ENCODE data around the gene PRR35.
"Not testable (repeated sequence)": the region's sequence is repeated elsewhere in the genome, so short reads cannot be mapped to it uniquely, and the experiment has no call there.

The PRR35 gene

DNA sequence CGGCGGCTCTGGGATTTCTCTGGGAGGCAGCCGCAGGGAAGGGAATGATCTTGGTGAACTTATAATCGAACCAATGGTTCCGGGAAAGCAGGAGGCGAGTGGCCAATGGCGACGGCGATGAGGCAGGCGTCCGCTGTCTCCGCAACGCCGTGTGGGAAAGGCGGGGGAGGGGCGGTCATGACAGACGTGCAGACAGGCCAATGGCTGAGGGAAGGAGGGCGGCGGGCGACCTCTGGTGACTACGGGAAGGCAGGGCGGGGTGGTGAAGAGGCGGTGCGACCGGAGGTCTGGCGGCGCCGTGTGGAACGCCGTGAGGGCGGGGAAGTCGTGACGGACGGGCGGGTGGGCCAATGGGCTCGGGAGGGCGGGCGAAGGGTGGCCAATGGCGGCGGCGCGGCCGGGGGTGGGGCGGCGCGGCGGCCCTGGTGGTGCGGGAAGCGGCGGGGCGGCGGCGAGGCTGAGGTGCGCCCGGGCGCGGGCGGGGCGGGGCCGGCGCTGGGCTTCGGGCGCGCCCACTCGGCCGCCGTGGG, 29.5 kb downstream of the PRR35 start, which contains the start of gene RAB40C:
Gene RAB40C, plus strand, starts transcription at position 409 of the 530 bp plus-strand sequence. CDS start 226 bp downstream, outside the sequence.
- Mint-ChIP-seq H3K4me1 (peaks cover 31% of the 10 kb centered on the region), H3K9me3 (no peaks in the 10 kb centered on the region), H3K27me3 (no peaks in the 10 kb centered on the region), H3K27ac (peak within 1 kb of the TSS; percentile 100), H3K36me3 (no peaks in the 10 kb centered on the region), H3K4me3 (peak within 1 kb of the TSS; percentile 95)

- H3K27me3 Mint-ChIP-seq = no peaks in the 10 kb centered on the region
- peaks cover 31% of the 10 kb centered on the region for H3K4me1 Mint-ChIP-seq
- no peaks in the 10 kb centered on the region for H3K9me3 Mint-ChIP-seq
- no peak overlapping the region for H3K27ac Mint-ChIP-seq
- H3K4me3 Mint-ChIP-seq = peak overlapping the region; percentile 89
- no peaks in the 10 kb centered on the region for H3K36me3 Mint-ChIP-seq
Observed at GRCh38 chr16:590188-590814, 30.1 kb downstream of the PRR35 start.

GRCh38 chr16:590815-591200, 30.6 kb downstream of the PRR35 start:
- Mint-ChIP-seq H3K36me3 (no peaks in the 10 kb centered on the region), H3K9me3 (no peaks in the 10 kb centered on the region), H3K4me1 (peaks cover 31% of the 10 kb centered on the region), H3K4me3 (peak overlapping the region; percentile 89), H3K27me3 (no peaks in the 10 kb centered on the region), H3K27ac (peak overlapping the region; percentile 81)

DNA sequence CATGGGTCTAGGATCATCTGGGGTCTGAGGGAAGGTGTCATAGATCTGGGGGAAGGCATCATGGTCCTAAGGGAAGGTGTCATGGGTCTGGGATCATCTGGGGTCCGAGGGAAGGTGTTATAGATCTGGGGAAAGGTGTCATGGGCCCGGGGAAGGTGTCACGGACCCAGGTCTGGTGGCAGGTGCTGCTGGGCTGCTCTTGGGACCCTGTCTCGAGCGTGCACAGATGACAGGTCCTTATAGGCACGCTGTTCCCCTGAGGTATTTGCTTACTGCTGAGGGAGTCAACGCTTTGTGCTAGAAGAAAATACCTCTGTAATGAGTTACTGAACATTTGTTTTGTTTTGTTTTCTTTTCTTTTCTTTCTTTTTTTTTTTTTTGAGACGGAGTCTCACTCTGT, 31.0 kb downstream of the PRR35 start:
- Mint-ChIP-seq H3K4me3 (peak overlapping the region; percentile 89), H3K36me3 (no peaks in the 10 kb centered on the region), H3K27ac (peak overlapping the region; percentile 81), H3K27me3 (no peaks in the 10 kb centered on the region), H3K4me1 (peaks cover 31% of the 10 kb centered on the region), H3K9me3 (no peaks in the 10 kb centered on the region)

- Mint-ChIP-seq H3K9me3 (no peaks in the 10 kb centered on the region), H3K4me3 (peak overlapping the region; percentile 89), H3K27ac (peak overlapping the region; percentile 72), H3K27me3 (no peaks in the 10 kb centered on the region), H3K4me1 (peaks cover 36% of the 10 kb centered on the region), H3K36me3 (no peaks in the 10 kb centered on the region)
Observed at GRCh38 chr16:591892-592517, 31.8 kb downstream of the PRR35 start.

GRCh38 chr16:592518-593306, 32.5 kb downstream of the PRR35 start:
- Mint-ChIP-seq H3K36me3 (no peaks in the 10 kb centered on the region), H3K27ac (peak overlapping the region; percentile 62), H3K9me3 (no peaks in the 10 kb centered on the region), H3K4me3 (no peak overlapping the region), H3K27me3 (no peaks in the 10 kb centered on the region), H3K4me1 (peaks cover 36% of the 10 kb centered on the region)

GRCh38 chr16:593406-593805, 33.2 kb downstream of the PRR35 start:
- Mint-ChIP-seq H3K36me3 (no peaks in the 10 kb centered on the region), H3K27me3 (no peaks in the 10 kb centered on the region), H3K4me3 (no peak overlapping the region), H3K9me3 (no peaks in the 10 kb centered on the region), H3K27ac (no peak overlapping the region), H3K4me1 (peaks cover 36% of the 10 kb centered on the region)

DNA sequence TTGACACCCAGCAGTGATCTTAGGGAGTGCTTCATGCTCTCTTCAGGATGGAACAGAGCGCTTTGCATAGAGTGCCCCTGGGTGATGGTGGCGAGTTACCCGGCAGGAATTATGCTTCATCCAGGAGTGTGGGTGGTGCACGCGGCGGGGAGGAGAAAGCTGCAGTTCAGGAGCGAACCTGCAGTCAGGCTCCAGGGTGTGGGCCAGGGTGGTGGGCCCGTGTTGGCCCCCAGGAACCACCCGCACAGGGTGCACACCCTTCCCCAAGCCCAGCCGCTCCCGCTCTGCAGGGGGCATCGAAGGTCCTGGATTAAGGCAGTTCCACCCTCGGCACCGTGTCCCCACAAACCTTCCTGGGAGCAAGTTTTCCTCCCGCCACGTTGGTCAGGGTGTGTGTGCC, 33.6 kb downstream of the PRR35 start:
- no peaks in the 10 kb centered on the region for H3K27me3 Mint-ChIP-seq
- H3K36me3 Mint-ChIP-seq = no peaks in the 10 kb centered on the region
- H3K4me3 Mint-ChIP-seq = no peak overlapping the region
- no peak overlapping the region for H3K27ac Mint-ChIP-seq
- H3K4me1 Mint-ChIP-seq = peaks cover 36% of the 10 kb centered on the region
- no peaks in the 10 kb centered on the region for H3K9me3 Mint-ChIP-seq

DNA sequence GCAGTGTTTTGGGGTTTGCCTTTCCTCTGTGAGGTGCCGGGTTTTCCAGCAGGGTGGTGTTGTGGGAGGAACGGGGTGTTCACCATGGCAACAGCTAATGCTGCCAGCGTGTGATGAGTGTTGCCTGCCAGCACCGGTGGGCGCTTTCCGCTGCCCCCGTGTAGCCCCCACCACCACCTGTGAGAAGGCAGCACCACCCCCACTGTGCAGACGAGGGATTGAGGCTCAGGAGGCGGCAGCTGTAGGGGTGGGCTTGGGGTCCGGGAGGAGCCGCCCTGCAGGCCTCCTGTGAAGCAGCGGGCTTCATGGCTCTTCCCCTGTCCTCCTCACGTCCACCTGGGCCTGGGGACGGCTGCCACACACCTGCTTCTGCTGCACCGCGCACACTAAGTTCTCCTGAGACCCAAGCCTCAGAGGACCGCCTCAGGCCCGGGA, 34.9 kb downstream of the PRR35 start:
- Mint-ChIP-seq H3K36me3 (no peaks in the 10 kb centered on the region), H3K4me1 (peaks cover 36% of the 10 kb centered on the region), H3K27me3 (no peaks in the 10 kb centered on the region), H3K4me3 (no peak overlapping the region), H3K27ac (no peak overlapping the region), H3K9me3 (no peaks in the 10 kb centered on the region)

DNA sequence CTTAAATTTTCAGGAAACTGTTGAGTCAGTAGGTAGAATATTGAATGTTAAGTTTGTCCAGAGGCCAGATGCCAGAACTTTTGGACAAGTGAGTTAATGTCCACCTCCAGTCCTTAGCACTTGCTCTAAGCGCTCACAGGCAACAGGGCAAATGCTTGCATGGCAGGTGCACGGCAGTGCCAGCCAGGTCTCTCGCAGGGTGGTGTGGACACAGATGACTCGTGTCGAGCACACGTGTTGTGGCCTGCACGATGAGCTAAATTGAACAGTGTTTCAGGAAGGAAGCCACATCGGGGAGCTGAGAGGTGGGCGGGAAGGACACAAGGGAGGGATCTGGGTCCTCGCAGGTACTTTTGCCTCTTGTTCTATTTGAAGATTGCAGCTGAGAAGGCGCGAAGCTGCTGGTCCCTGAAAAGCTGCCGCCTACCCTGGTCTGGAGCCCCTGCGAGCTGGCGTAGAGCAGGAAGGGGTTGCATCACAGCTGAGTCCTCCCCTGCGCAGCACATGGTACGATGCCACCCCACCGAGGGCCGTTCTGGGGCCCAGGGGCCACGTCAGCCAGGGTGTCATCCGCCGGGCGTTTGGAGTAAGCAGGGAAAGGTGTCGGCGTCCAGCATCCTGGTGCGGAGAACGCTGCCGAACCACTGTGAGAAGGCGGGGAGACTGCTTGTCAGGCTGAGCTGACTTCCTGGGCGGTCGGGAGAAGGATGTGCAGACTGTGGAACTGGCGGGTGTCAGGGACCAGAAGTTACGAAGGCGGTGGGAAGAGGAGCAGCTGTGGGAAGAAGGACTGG, 35.9 kb downstream of the PRR35 start:
- no peak overlapping the region for H3K4me3 Mint-ChIP-seq
- H3K27me3 Mint-ChIP-seq = no peaks in the 10 kb centered on the region
- H3K9me3 Mint-ChIP-seq = no peaks in the 10 kb centered on the region
- peaks cover 28% of the 10 kb centered on the region for H3K4me1 Mint-ChIP-seq
- H3K36me3 Mint-ChIP-seq = no peaks in the 10 kb centered on the region
- H3K27ac Mint-ChIP-seq = peak overlapping the region; percentile 32

DNA sequence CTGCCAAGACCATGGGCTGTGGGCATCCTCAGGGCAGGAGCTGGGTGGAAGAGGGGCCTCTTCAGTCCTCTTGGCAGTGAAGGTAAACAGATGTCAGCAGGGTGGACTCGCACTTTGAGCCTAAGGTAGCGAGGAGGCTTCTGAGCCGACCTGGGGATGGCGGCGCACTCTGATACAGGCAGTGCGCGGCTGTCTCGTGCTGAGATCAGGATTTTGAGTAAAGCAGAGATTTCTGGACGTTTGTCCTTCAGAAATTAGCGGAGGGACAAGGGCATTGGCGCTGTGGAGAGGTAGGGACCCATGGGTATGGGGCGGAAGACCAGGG, 36.5 kb downstream of the PRR35 start:
- no peaks in the 10 kb centered on the region for H3K36me3 Mint-ChIP-seq
- H3K9me3 Mint-ChIP-seq = no peaks in the 10 kb centered on the region
- H3K4me1 Mint-ChIP-seq = peaks cover 26% of the 10 kb centered on the region
- no peaks in the 10 kb centered on the region for H3K27me3 Mint-ChIP-seq
- no peak overlapping the region for H3K4me3 Mint-ChIP-seq
- peak overlapping the region; percentile 32 for H3K27ac Mint-ChIP-seq

GRCh38 chr16:597655-598054, 37.5 kb downstream of the PRR35 start:
- not testable (repeated sequence) for H3K36me3 Mint-ChIP-seq, H3K27me3 Mint-ChIP-seq, H3K27ac Mint-ChIP-seq, H3K4me3 Mint-ChIP-seq, H3K9me3 Mint-ChIP-seq
- peaks cover 19% of the 10 kb centered on the region for H3K4me1 Mint-ChIP-seq

- Mint-ChIP-seq H3K4me3 (no peak overlapping the region), H3K27me3 (no peaks in the 10 kb centered on the region), H3K36me3 (no peaks in the 10 kb centered on the region), H3K9me3 (no peaks in the 10 kb centered on the region), H3K4me1 (peaks cover 19% of the 10 kb centered on the region), H3K27ac (no peak overlapping the region)
Observed at GRCh38 chr16:598823-599739, 38.9 kb downstream of the PRR35 start.

- Mint-ChIP-seq H3K9me3 (no peaks in the 10 kb centered on the region), H3K4me1 (peaks cover 14% of the 10 kb centered on the region), H3K27me3 (no peaks in the 10 kb centered on the region), H3K4me3 (no peak overlapping the region), H3K36me3 (no peaks in the 10 kb centered on the region), H3K27ac (no peak overlapping the region)
Observed at GRCh38 chr16:600781-601180, 40.6 kb downstream of the PRR35 start.
